Limb (tissue), 2 donors: Measurements from ENCODE around the gene ACOX3.
"Not testable (repeated sequence)": the region's sequence is repeated elsewhere in the genome, so short reads cannot be mapped to it uniquely, and the experiment has no call there.

Experiments used
- DNase-seq, 2 donors: peaks; one replicate each; pipeline ENCODE4 v3.0.0-alpha.2; 2016; ENCODE audit errors: extremely low spot score in 2 of 2

ACOX3 gene

GRCh38 chr4:8440492-8441311 lies at the start of gene ACOX3, which contains the start of gene TRMT44:
TSS of gene ACOX3 (minus strand) at chr4:8440723. CDS start at chr4:8416521, 24,202 bp downstream.
TSS of gene TRMT44 (plus strand) at chr4:8440777. CDS start at chr4:8440823, 46 bp downstream.
- DNase-seq, result peak; percentile 85 to 99

DNA sequence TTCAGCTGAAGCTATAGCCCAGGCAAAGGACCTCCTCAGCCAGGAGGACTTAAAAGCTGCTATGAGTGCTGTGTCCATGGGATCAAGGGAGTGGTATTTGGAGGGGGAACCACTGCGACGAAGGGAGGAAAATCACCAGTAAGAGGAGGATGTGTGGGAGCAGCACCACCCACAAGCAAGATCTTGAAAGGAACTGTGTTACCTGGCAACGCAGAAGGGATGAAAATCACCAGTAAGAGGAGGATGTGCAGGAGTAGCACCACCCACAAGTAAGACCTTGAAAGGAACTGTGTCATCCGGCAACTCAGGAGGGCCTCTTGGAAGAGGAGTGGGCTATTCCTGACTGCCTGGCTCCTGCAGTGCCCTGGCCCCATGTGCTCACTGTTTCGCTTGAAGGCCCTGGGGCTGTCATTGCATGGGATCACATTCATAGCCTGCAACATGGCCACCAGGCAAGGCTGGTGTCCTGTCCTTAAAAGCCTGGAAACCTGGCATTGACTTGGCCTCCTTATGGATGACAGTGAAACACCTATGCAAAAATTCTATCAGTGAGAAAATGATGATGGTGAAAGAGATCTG lies 48.4 kb upstream of the ACOX3 start:
- no peak for DNase-seq

GRCh38 chr4:8486643-8487042 lies 46.1 kb upstream of the ACOX3 start:
- not testable (repeated sequence) for DNase-seq

DNA sequence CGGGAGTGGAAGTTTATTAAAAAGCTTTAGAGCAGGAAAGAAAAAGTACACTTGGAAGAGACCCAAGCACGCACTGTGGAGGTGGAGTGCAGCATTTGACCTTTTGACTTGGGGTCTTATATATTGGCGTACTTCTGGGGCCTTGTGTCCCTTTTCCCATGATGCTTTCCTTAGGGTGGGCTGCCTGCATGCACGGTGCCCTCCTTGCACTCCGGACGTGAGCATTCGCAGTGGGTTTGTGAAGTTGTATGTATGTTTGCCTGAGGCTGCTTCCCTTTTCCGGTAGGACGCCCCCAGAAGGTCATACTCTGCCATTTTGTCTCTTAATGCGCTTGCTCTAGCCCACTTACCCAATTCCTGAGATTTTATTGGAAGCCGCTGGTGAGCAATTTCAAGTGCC lies 39.7 kb upstream of the ACOX3 start:
- no peak for DNase-seq

- DNase-seq, result no peak
Measured at GRCh38 chr4:8478801-8479744, 38.5 kb upstream of the ACOX3 start.

GRCh38 chr4:8478371-8478770 lies 37.8 kb upstream of the ACOX3 start:
- DNase-seq, result no peak

- DNase-seq, result no peak
Measured at GRCh38 chr4:8477676-8478075, 37.2 kb upstream of the ACOX3 start.

GRCh38 chr4:8477095-8477635 lies 36.6 kb upstream of the ACOX3 start:
- DNase-seq, result no peak

GRCh38 chr4:8475751-8476575 lies 35.4 kb upstream of the ACOX3 start:
- no peak for DNase-seq

DNA sequence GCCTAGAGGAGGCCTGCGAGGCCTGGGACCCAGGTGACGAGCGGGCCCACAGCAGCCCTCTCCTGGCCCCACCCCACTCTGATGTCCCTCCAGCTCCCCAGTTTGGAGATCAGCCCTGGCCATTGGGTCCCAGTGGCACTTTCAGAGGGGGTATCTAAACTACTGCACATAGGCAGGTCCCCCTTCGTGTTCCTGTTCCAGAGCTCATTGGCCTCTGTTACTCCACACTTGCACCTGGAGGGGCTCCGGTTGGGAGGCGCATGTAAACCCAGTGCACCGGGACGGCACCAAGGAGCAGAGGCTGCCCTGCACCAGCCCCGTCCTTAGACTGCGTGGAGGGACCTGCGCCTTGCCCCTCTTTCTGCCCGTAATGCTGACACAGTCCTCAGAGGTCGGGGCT lies 34.3 kb upstream of the ACOX3 start:
- no peak for DNase-seq

DNA sequence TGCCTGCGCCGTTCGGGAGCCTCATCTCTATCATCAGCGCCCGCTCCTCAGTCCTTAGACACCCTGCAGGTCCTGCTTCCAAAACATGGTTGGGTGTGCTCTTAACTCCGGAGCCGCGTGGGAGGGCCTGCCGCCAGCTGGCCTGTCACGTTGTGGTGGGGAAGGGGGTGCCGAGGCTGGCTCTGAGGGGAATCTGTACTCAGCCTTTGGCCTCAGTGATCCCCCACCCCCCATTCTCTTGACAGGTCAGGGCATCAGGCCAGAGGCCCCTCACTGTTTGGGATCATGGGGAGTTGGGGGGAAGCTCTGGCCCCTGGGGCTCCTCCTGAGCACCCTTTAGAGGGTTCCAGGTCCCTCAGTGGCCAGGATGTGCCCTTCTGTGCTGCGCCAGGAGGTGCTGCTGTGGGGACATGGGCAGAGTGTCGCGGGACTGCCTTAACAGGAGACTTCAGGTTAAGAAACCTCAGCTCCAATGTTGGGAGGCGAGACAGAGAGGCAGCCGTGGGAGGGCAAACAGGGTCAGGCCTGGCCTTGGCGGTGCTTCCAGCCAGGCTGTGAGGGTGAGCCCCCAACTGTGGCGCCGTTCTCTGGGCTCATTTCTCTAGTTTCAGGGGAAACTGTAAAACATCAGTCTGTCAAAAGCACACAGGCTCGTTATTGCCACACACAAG lies 33.5 kb upstream of the ACOX3 start:
- no peak for DNase-seq

GRCh38 chr4:8473198-8473919 lies 32.8 kb upstream of the ACOX3 start:
- DNase-seq, result no peak

DNA sequence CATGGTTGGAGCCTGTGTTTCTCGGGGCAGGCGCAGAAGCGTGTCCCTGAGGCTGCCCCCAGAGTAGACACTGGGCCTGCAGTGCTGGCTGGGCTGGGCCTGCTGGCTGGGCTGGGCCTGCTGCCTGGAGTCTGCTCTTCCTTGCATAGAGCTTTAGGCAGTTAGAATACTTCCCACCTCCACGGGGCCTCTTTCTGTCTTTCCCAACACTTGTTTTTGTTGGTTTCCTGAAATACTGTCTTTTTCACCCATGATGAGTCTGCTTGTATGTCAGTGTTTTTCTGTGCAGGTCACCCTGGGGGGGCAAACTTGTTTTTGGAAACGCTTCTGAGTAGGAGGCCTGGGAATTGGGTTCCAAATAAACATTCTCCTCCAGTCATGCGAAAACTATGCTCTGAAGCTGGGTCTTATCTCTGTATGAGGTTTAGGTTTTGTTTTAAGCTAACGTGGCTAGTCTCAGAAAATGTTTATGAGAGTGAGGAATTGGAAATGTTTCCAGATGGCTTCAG lies 32.2 kb upstream of the ACOX3 start:
- DNase-seq, result peak in 1 of 2 donors; percentile 14

DNA sequence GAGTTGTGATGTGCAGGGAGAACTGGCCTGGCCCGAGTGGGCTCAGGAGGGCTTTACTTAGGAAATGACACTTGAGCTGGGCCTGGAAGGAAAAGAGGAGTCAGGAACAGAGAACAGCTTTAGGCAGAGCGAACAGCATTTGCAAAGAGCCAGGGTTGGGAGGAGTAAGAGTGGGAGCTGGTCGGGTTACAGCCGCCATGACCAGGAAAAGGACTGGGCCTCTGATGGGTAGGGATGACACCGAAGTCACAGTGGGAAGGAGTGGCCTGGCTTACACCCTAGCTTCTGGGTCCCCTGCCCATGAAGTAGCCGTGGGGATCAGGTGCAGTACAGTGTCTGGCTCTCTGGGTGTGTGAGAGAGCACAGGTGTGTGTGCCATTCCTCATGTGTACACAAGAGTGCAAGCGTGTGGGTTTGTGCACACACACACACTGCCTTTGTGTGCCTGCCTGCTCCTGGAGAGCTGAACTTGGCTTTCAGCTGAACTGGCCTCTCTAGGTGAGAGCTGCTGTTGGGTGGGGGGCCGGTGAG lies 31.7 kb upstream of the ACOX3 start:
- no peak for DNase-seq

DNA sequence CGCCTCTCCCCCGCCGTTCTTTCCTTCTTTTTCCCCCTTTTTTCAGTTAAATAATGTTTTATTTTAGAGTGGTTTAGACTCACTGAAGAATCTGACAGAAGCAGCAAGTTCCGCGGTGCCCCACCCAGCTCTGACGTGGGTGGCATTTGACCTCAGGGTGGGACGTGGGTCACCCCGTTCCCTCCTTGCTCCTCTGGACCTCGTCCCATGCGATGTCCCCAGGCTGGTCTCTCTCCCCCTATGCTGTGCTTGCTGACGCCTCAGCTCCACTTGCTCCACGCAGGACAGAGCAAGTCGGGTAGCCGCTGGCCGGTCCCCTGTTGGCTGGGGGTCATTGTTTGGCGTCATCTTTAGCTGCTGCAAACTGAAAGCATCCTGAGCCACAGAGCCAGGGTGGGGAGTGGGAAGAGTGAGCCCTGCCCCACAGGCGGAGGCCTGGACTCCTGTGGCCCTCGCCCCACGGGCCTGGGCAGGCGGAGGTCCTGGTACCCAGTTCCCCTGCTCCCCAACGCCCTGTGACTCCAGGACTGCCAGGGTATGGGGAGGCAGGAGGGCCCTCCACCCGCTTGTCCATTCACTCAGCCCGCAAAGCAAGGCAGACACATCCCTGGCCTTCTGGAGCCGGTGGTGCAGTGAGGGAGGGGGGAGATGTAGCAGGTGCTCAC lies 30.8 kb upstream of the ACOX3 start:
- no peak for DNase-seq

DNA sequence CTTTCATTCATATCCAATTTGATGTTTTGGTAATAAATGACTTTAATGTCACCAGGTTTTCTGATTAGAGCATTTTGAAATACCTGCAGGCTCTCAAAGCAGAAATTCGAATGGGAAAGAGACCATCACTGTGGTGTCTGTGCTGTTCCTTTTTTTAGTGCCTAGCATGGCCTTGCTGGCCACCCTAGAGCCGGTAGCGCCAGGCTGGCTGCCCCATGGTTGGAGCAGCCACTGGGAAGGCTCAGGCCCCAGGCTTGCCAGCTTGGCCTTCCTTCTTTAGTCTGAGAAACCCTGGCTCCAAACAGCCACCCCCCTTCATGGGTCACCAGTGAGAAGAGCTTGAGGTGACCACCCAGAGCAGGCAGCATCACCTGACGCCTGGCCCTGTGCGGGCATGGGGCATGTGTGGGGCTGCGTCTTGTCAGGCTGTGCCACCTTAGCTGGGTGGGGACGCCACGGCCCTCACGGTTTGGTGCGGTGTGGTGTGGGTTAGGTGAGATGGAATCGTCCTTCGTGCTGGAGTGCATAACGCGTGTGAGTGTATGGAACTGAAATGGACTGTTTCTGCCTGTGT lies 30.0 kb upstream of the ACOX3 start:
- DNase-seq, result no peak

DNA sequence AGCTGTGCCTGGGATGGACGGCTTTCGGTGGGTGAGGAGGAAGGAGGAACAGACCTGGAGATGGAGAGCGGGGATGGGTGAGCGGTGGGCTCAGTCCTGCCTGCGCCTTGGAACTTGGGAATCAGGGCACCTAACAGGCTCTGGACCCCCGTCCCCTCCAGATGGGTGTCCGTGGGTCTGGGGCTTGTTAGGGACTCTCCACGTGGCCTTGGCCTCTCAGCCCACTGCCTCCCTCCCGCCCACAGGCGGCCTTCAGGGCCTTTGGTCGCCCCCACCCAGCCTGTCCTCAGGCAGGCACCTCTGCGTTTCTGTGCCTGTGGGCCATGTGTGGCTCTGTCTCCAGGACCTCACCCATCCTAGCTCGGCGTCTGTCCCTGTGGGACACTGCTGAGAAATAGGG lies 29.0 kb upstream of the ACOX3 start:
- no peak for DNase-seq
